Spleen (tissue), 11 donors: ENCODE data around the gene NPIPB2. TPM values are rescaled to one million over a fixed set of nuclear protein-coding genes. Genes with fewer than 3 reads are reported as not detected.
A peak's percentile ranks its signal among the peaks of the same experiment; 100 is the strongest.
"Not testable (repeated sequence)": the region's sequence is repeated elsewhere in the genome, so short reads cannot be mapped to it uniquely, and the experiment has no call there.

ENCODE experiments used
- DNase-seq: peaks from one replicate; pipeline ENCODE4 v3.0.0-alpha.2; 2020
- H3K27ac ChIP-seq, 8 donors: fragments of 200-600 bp; sonication (generic) in 7 of 8; 1 replicate in 4 of 8; 2 replicates in 4 of 8; pipeline versions ENCODE4 v1.5.0 to v1.8.0; 2016 to 2021; ENCODE audit warnings: inconsistent platforms in 4 of 8, mild to moderate bottlenecking in 4 of 8, moderate library complexity in 1 of 8
- H3K27me3 ChIP-seq, 7 donors: fragments of 200-600 bp; sonication (generic) in 6 of 7; replicated peaks in 1 of 7; 1 replicate in 4 of 7; 2 replicates in 3 of 7; pipeline versions ENCODE4 v1.5.0 to v1.8.0; 2016 to 2021; ENCODE audit warnings: inconsistent platforms in 3 of 7, mild to moderate bottlenecking in 1 of 7
- H3K36me3 ChIP-seq, 6 donors: fragments of 200-600 bp; sonication (generic) in 5 of 6; 1 replicate in 4 of 6; 2 replicates in 2 of 6; pipeline versions ENCODE4 v1.5.0 to v1.8.0; 2016 to 2021; ENCODE audit warnings: inconsistent platforms in 2 of 6
- H3K4me1 ChIP-seq, 6 donors: fragments of 200-600 bp; sonication (generic) in 5 of 6; 1 replicate in 3 of 6; 2 replicates in 3 of 6; pipeline versions ENCODE4 v1.5.0 to v1.8.0; 2016 to 2021; ENCODE audit warnings: inconsistent platforms in 3 of 6
- H3K4me3 ChIP-seq, 8 donors: fragments of 200-600 bp; sonication (generic) in 7 of 8; 1 replicate in 4 of 8; 2 replicates in 4 of 8; pipeline versions ENCODE4 v1.5.0 to v1.8.0; 2016 to 2021; ENCODE audit warnings: inconsistent platforms in 4 of 8, mild to moderate bottlenecking in 4 of 8, moderate library complexity in 2 of 8
- H3K9me3 ChIP-seq, 8 donors: fragments of 200-600 bp; sonication (generic) in 7 of 8; 1 replicate in 4 of 8; 2 replicates in 4 of 8; pipeline versions ENCODE4 v1.5.0 to v1.8.0; 2016 to 2021; ENCODE audit warnings: inconsistent platforms in 4 of 8
- POLR2A ChIP-seq, 3 donors: fragments of 450-650 bp; IDR thresholded peaks; one replicate each; pipeline ENCODE4 v1.5.1; 2017; ENCODE audit warnings: antibody characterized with exemption in 3 of 3, mild to moderate bottlenecking in 1 of 3
- POLR2AphosphoS5 ChIP-seq, 3 donors: sonication (generic); formaldehyde crosslinking; IDR thresholded peaks; one replicate each; pipeline ENCODE4 v1.5.1; 2017; ENCODE audit warnings: antibody characterized with exemption in 3 of 3
- WGBS, 5 donors: extraction: QIAGEN DNeasy Blood & Tissue Kit in 3 of 5; methylation state at CpG; one replicate each; pipeline versions ENCODE4 v1.1.5 to v1.1.7; 2013 to 2018; 5-methylcytosine and 5-hydroxymethylcytosine counted together
- intact Hi-C: fragments of 100-400 bp; cut with DNase I; formaldehyde crosslinking; loops from one replicate; pipeline ENCODE4 v1.15.0; 2023; ENCODE audit warnings: low total_unique reads
- polyA plus RNA-seq, 3 donors: library from polyadenylated mRNA; stranded (reverse); fragments of 200-250 nt; gene quantifications; one replicate each; pipeline ENCODE4 v1.2.1, GENCODE V29; 2013
- total RNA-seq, 7 donors: library from RNA; depleted of rRNA in 3 of 7; stranded (reverse); fragments of >200 nt in 3 of 7; fragmentation: NEBNext Ultra II Directional in 4 of 7; extraction: Animal tissue kit (Norgen Biotek cat#: 25700) in 4 of 7; gene quantifications; one replicate each; pipeline versions ENCODE4 v1.1.0 to v1.2.1, GENCODE V29; 2016 to 2021
- TF ChIP-seq, protein P1 (sequence below), 11 experiments: fragments of 200-600 bp in 7 of 11; fragments of 450-650 bp in 4 of 11; sonication (generic) in 4 of 11; IDR thresholded peaks in 8 of 11; conservative IDR thresholded peaks in 3 of 11; 1 replicate in 7 of 11; 2 replicates in 4 of 11; pipeline versions ENCODE4 v1.4.0 to v1.8.0; 2016 to 2021; ENCODE audit warnings: antibody characterized with exemption in 11 of 11, inconsistent platforms in 4 of 11, mild to moderate bottlenecking in 1 of 11
- donor health status: healthy with polysubstance abuse.
- donor health status: DM: no; HTN: no; CAD: no; lungs with moderate emphysema.
- donor health status: DM: no; HTN: no; CAD: no.
- donor health status: Bipolar disorder and iron deficiency.
- donor health status: healthy.
- donor health status: DM: no; HTN: no; CAD: no.
- donor health status: DM: yes; HTN: yes; CAD: no.

NPIPB2 gene
- total and polyA plus RNA-seq, 10 donors = 4.0 to 23.7 (median 10.9) TPM

DNA sequence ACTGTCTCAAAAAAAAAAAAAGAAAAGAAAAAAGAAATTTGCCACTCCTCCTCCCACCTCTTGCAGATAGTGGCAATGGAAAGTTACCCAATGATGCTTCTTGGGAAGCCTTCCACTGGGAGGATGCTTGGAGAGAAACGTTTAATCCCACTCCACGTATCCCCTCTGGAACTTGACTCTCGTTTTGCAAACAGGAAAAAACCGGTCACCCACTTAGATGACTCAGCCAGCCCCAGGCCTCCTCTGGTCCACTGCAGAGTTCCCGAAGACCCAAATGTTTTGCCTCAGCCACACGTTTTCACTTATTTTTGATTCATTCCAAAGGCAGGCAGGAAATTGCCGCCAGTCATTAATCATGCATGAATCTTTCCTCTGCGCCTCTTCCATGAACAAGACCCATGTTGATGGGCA lies 13.9 kb upstream of the NPIPB2 start:
- Histone ChIP-seq H3K27ac (no peak overlapping the region), H3K9me3 (no peaks in the 10 kb centered on the region), H3K4me3 (no peak overlapping the region), H3K27me3 (no peaks in the 10 kb centered on the region), H3K4me1 (peaks cover 0 to 10% (median 0%) of the 10 kb centered on the region in 6 donors), H3K36me3 (no peaks in the 10 kb centered on the region)
- TF ChIP-seq, protein P1, sequence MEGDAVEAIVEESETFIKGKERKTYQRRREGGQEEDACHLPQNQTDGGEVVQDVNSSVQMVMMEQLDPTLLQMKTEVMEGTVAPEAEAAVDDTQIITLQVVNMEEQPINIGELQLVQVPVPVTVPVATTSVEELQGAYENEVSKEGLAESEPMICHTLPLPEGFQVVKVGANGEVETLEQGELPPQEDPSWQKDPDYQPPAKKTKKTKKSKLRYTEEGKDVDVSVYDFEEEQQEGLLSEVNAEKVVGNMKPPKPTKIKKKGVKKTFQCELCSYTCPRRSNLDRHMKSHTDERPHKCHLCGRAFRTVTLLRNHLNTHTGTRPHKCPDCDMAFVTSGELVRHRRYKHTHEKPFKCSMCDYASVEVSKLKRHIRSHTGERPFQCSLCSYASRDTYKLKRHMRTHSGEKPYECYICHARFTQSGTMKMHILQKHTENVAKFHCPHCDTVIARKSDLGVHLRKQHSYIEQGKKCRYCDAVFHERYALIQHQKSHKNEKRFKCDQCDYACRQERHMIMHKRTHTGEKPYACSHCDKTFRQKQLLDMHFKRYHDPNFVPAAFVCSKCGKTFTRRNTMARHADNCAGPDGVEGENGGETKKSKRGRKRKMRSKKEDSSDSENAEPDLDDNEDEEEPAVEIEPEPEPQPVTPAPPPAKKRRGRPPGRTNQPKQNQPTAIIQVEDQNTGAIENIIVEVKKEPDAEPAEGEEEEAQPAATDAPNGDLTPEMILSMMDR (IDR thresholded peaks at IDR 0.05 in 8 of 11, conservative IDR thresholded peaks at IDR 0.05 in 3 of 11) = no peak
- TF ChIP-seq POLR2AphosphoS5 (IDR thresholded peaks at IDR 0.05) = no peak
- intact Hi-C loops = no loop called here
- no peak for DNase-seq
- 48 to 77% (median 63%) methylated on average over 8 of the region's 8 CpGs for WGBS, 5 donors

DNA sequence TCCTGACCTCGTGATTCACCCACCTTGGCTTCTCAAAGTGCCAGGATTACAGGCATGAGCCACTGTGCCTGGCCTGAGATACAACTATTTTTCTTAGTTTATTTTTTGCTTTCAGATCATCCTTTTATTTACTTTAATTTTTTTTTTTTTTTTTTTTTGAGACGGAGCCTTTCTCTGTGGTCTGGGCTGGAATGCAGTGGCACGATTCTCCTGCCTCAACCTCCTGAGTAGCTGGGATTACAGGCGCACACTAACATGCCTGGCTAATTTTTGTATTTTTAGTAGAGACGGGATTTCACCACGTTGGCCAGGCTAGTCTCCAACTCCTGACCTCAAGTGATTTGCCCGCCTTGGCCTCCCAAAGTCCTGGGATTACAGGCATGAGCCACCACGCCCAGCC lies 11.7 kb upstream of the NPIPB2 start:
- not testable (repeated sequence) for DNase-seq
- peaks cover 0 to 14% (median 0%) of the 10 kb centered on the region in 6 donors for H3K4me1 ChIP-seq

DNA sequence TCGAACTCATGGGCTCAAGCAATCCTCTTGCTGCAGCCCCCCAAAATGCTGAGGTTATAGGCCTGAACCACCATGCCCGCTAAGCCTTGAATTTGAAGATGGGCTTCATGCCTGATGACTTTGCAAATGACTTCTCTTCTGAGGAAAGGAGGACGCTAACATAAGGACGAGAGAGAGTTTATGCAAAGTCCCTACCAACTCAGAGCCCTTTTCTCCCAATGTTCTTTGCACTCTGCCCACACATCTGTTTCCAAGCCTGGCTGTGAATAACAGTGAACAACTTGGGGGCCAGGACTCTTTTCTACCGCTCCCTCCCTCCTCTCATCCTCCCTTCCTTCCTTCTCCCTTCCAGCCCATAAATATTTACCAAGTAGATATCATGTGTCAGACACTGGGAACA lies 8.5 kb upstream of the NPIPB2 start:
- 59 to 74% (median 73%) methylated on average over 5 of the region's 5 CpGs for WGBS, 5 donors
- intact Hi-C loops = loop anchor here (5.0 kb wide), 1 partner anchor 117 kb away; no protein-coding TSS in a partner anchor
- no peaks in the 10 kb centered on the region for H3K9me3 ChIP-seq
- H3K4me3 ChIP-seq = no peak overlapping the region
- peaks cover 0 to 12% (median 0%) of the 10 kb centered on the region in 6 donors for H3K4me1 ChIP-seq
- no peak overlapping the region for H3K27ac ChIP-seq
- TF ChIP-seq POLR2A (IDR thresholded peaks at IDR 0.05) (no peak), POLR2AphosphoS5 (IDR thresholded peaks at IDR 0.05) (no peak)
- TF ChIP-seq, protein P1 (IDR thresholded peaks at IDR 0.05 in 8 of 11, conservative IDR thresholded peaks at IDR 0.05 in 3 of 11) = no peak
- no peaks in the 10 kb centered on the region for H3K36me3 ChIP-seq
- no peaks in the 10 kb centered on the region for H3K27me3 ChIP-seq
- no peak for DNase-seq

More for the DNA sequence above, 11.7 kb upstream of the NPIPB2 start:
- intact Hi-C loops = loop anchor here (5.0 kb wide), 1 partner anchor 114 kb away; no protein-coding TSS in a partner anchor
- H3K9me3 ChIP-seq, H3K27ac ChIP-seq, H3K27me3 ChIP-seq, H3K4me3 ChIP-seq, H3K36me3 ChIP-seq: not testable (repeated sequence)
- WGBS, 5 donors = 87 to 96% (median 90%) methylated on average over 8 of the region's 8 CpGs

DNA sequence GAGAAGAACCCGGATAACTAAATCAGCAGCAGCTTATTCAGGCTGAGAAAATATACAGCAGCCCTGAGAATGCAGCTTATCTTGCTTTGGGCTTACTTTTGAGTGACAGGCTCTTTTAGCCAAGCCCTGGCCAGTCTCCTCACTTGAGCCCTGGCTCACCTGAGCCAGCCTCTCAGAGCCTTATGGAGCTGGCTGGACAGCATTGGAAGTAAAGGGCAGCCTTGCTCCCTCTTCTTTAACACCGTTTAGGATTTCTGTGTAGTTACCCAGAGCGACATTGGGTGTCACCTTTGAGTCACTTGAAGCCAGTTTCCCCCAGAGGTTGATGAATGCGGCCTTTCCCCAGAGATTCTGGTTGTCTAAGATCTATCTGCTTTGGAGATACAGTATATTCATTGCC lies 7.7 kb upstream of the NPIPB2 start:
- H3K27me3 ChIP-seq = no peaks in the 10 kb centered on the region
- H3K4me1 ChIP-seq = peaks cover 0 to 12% (median 0%) of the 10 kb centered on the region in 6 donors
- intact Hi-C loops = no loop called here
- 18 to 26% (median 23%) methylated on average over 4 of the region's 4 CpGs for WGBS, 5 donors
- no peak for TF ChIP-seq POLR2AphosphoS5 (IDR thresholded peaks at IDR 0.05)
- TF ChIP-seq, protein P1 (IDR thresholded peaks at IDR 0.05 in 8 of 11, conservative IDR thresholded peaks at IDR 0.05 in 3 of 11) = peak; percentile 19 to 57 (median 48)
- no peak for TF ChIP-seq POLR2A (IDR thresholded peaks at IDR 0.05)
- no peak overlapping the region for H3K27ac ChIP-seq
- no peak for DNase-seq
- no peaks in the 10 kb centered on the region for H3K36me3 ChIP-seq
- H3K9me3 ChIP-seq = no peaks in the 10 kb centered on the region
- no peak overlapping the region for H3K4me3 ChIP-seq

DNA sequence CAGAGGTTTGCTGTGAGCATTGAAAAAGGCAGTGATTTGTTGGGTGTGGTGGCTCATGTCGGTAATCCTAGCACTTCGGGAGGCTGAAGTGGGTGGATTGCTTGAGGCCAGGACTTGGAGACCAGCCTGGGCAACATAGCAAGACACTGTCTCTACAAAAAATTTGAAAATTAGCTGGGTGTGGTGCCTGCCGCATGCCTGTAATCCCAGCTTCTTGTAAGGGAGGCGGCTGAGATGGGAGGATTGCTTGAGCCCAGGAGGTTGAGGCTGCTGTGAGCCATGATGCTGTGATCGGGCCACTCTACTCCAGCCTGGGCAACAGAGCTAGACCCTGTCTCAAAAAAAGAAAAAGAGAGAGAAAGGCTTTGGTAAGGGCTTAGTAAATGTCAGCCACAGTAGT lies 7.0 kb upstream of the NPIPB2 start:
- Histone ChIP-seq H3K27me3 (no peaks in the 10 kb centered on the region), H3K4me3 (no peak overlapping the region), H3K9me3 (no peaks in the 10 kb centered on the region), H3K27ac (no peak overlapping the region), H3K4me1 (peaks cover 0 to 12% (median 0%) of the 10 kb centered on the region in 6 donors), H3K36me3 (no peaks in the 10 kb centered on the region)
- WGBS, 5 donors = 94 to 98% (median 95%) methylated on average over 5 of the region's 5 CpGs
- DNase-seq = no peak
- TF ChIP-seq POLR2A (IDR thresholded peaks at IDR 0.05) = no peak
- TF ChIP-seq, protein P1 (IDR thresholded peaks at IDR 0.05 in 8 of 11, conservative IDR thresholded peaks at IDR 0.05 in 3 of 11) = no peak
- no peak for TF ChIP-seq POLR2AphosphoS5 (IDR thresholded peaks at IDR 0.05)
- intact Hi-C loops = no loop called here
